Stimulated activated naive CD4-positive, alpha-beta T cell treated with Interleukin-2 at 50 U/mL for 16 hours (primary cell): ENCODE data around the gene MRGPRX3.

ENCODE experiments used
- DNase-seq: peaks from one replicate; lab custom pipeline; 2025; lab: John Stamatoyannopoulos, UW

The MRGPRX3 gene

DNA sequence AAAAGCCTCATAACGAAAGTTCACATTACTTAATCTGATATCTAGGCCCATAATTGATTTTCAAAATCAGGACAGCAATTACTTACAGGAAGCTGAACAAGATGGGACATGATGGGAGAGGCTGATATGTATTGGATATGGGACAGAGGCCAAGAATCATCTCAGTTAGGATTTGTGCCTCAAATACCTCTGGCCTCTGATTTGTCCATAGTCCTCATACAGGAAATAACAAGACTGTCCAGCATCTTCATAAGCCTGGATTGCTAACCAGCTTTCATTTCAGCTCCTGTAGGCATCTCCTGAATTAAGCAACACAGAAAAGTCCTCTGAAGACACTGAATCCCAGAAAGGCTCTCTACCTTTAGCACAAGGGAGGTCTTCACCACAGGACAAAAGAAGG lies 36.0 kb downstream of the MRGPRX3 start:
- no peak for DNase-seq

DNA sequence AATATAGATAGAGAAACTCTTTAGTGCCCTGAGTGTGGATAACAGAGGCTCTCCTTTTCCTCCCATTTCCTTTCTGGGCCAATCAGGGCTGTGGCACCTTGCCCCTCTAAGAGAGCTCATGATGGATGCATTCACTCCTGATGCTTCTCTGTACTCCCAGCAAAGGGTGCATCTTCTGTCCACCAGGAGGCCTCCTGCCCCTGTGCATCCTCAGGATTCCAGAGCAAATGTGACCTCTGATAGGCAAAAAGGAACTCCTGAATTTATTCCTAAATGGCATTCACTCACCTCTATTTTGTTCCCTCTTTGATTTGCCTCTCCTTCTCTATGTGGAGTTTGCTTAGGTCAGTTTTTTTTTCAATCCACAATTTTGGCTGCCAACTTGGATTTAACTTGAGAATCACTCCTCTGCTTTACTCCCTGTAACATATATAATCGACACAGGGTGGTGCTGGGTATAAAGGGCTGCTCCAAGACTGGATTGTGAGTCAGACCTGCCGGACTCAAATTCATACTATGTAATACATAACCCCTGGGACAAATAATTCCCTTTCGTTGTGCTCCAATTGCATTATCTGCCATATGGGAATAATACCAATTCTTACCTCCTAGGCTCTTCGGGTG lies 39.1 kb downstream of the MRGPRX3 start:
- DNase-seq: no peak

DNA sequence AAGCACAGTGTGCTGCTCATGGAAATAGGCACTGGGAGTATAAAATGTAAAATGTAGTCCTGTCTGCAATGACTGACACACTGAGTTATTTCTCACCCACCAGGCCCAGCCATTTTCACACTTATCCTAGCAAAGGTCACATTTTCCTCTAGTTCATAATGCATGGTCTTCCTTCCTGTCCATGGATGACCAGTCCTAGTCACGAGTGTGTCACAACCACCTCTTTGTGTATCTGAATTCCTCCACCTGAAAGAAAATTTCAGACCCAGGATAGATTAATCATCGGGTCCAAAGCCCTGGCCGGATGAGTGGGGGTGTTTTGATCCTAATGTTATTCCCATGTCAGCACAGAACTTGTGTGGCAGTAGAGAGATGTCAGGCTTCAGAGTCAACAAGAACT lies 40.3 kb downstream of the MRGPRX3 start, which contains the start of gene MRGPRX4:
Gene MRGPRX4, plus strand, starts transcription at position 172 of the 400 bp plus-strand sequence. CDS start 420 bp downstream, outside the sequence.
- DNase-seq: no peak

DNA sequence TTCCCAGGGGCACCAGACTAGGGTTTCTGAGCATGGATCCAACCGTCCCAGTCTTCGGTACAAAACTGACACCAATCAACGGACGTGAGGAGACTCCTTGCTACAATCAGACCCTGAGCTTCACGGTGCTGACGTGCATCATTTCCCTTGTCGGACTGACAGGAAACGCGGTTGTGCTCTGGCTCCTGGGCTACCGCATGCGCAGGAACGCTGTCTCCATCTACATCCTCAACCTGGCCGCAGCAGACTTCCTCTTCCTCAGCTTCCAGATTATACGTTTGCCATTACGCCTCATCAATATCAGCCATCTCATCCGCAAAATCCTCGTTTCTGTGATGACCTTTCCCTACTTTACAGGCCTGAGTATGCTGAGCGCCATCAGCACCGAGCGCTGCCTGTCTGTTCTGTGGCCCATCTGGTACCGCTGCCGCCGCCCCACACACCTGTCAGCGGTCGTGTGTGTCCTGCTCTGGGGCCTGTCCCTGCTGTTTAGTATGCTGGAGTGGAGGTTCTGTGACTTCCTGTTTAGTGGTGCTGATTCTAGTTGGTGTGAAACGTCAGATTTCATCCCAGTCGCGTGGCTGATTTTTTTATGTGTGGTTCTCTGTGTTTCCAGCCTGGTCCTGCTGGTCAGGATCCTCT lies 41.0 kb downstream of the MRGPRX3 start:
- no peak for DNase-seq
